Adrenal gland (tissue), 5 donors: ENCODE measurements around the gene PARP11.

Experiments used
- POLR2A ChIP-seq, 2 donors: fragments of 450-650 bp; IDR thresholded peaks; one replicate each; pipeline ENCODE4 v1.6.1; 2017; ENCODE audit warnings: antibody characterized with exemption in 2 of 2, mild to moderate bottlenecking in 2 of 2, moderate library complexity in 1 of 2
- TF ChIP-seq, protein P1 (sequence below), 6 experiments: fragments of 450-650 bp in 4 of 6; fragments of 200-600 bp in 2 of 6; sonication (generic) in 1 of 6; IDR thresholded peaks; 1 replicate in 5 of 6; 2 replicates in 1 of 6; pipeline versions ENCODE4 v1.5.1 to v1.8.0; 2016 to 2021; ENCODE audit warnings: antibody characterized with exemption in 6 of 6, mild to moderate bottlenecking in 2 of 6, moderate library complexity in 1 of 6
- donor health status: DM: no; HTN: no; CAD: no.

DNA sequence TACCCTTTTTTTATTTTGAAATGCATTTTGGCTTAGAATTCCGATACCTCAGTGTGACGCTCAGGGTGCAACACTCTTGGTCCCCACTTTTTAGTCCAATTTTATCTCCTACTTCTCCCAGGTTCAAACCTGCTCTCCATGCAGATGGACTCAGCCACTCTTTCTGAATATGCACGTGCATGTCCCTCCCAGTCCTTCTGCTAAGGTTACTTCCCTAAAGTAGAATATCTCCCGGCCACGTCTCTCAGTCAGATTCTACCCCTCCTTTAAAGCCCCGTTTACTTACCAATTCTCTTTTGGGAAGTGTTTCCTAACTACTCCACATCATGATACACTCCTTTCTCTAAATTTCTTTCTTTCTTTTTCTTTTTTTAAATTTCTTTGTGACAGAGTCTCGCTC lies 15.5 kb upstream of the PARP11 start:
- TF ChIP-seq, protein P1, sequence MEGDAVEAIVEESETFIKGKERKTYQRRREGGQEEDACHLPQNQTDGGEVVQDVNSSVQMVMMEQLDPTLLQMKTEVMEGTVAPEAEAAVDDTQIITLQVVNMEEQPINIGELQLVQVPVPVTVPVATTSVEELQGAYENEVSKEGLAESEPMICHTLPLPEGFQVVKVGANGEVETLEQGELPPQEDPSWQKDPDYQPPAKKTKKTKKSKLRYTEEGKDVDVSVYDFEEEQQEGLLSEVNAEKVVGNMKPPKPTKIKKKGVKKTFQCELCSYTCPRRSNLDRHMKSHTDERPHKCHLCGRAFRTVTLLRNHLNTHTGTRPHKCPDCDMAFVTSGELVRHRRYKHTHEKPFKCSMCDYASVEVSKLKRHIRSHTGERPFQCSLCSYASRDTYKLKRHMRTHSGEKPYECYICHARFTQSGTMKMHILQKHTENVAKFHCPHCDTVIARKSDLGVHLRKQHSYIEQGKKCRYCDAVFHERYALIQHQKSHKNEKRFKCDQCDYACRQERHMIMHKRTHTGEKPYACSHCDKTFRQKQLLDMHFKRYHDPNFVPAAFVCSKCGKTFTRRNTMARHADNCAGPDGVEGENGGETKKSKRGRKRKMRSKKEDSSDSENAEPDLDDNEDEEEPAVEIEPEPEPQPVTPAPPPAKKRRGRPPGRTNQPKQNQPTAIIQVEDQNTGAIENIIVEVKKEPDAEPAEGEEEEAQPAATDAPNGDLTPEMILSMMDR (IDR thresholded peaks at IDR 0.05): no peak
- TF ChIP-seq POLR2A (IDR thresholded peaks at IDR 0.05): no peak
